Effector CD8-positive, alpha-beta T cell (primary cell): Measurements from ENCODE around the gene TOX3.

Source experiments
- DNase-seq: peaks from one replicate; lab custom pipeline; 2025; lab: John Stamatoyannopoulos, UW

The TOX3 gene

DNA sequence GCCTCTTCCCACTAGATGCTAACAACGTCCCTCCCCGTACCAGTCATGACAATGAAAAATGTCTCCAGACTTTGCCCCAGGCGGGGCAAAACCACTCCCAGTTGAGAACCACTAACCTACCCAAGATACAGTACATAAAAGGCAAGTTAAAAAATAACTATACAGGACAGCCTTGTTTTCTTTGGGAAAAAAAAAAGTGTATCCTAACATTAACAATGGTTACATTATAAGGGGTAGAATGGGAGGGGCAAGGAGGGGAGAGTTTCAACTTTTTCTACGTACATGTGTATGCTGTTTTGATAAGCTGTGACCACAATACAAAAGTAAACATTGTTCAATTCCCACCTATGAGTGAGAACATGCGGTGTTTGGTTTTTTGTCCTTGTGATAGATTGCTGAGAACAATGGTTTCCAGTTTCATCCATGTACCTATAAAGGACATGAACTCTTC, 94.9 kb downstream of the TOX3 start:
- DNase-seq, result no peak

DNA sequence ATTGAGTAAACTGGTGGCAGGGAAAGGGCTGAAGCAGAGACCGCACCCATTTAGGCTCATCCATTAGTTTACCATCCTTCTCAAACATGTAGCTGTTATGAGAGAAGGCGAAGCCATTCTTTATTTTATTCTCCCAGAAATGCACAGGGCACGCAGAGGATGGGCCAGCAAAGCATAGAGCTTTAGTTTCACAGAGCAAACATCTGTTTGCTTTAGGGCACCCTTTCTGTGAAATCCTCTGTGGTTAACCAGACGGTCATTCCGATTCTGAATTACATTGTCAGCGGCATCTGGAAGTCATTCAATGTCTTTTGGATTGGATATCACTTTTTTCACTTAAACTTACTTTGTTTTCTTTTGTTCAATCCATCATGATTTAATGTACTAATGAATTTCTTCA, 96.0 kb downstream of the TOX3 start:
- DNase-seq, result no peak

DNA sequence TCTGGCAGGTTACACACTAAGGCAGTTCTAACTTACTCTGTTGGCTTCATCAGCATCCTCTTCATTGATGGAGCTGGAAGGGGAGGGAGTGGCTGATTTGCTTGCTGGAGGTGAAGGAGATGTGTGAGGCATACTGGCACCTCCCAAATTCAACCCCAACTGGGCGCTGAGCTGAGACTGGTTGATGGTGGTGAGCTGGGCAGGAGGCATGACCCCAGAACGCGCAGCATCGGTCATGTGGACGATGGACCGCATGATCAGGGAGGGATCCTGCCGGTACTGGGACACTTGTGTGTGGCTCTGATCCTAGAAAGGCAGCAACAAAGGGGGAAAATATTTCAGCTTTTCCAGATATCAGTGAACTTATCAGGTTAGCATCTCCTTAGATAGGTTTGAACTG, 96.7 kb downstream of the TOX3 start:
- no peak for DNase-seq

DNA sequence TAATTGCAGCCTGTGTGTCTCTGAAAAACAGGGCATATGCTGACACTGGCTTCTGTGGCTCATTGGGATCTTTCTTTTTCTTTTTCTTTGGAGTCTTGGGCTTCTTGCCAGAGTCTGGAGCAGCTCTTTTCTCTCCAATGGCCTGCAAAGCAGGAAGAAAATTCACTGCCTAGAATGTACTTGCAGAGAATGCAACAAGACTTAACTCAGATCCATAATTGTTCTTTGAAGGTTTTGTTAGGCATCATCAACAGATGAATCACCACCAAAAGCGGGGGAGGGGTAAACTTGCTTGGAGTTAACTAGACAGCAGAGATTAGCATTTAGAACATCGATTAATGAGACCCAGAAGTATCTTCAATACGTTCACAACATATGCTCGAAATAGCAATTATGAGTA, 100.9 kb downstream of the TOX3 start:
- DNase-seq, result no peak

DNA sequence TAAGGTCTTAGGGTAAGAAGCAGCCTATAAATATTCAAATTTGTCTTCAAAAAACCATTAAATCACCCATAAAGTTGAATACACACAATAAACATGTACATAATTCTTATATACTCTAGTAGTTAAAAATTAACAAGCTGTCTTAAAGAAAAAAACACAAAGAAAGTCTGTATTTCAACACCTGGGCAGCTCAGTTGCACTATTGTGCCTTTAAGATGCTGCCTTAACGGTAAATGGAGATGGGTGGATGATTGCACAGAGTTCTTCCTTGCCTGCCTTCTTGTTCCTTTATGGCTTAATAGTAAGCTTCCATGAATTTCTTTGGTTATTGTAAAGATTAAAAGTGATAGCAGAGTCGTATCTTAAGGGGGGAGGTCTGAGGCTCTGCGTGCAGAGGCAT, 105.1 kb downstream of the TOX3 start:
- DNase-seq, result no peak

DNA sequence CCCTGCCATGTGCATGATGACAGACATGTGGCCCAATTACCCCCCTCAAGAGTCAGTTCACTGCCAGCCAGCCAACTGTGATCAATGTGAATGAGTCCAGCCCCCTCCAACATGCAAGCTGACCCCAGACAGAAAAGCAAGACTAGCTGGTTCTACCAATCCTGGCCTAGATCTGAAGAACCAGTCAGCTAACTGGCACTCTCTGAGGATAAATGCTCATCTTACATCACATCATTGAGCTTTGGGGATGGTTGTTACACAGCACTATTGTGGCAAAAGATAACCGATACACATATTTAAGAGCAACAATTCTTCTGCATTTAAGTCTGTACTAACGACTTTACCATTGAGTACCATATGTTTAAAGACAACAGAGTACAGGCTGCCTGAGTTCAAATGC, 106.7 kb downstream of the TOX3 start:
- no peak for DNase-seq

DNA sequence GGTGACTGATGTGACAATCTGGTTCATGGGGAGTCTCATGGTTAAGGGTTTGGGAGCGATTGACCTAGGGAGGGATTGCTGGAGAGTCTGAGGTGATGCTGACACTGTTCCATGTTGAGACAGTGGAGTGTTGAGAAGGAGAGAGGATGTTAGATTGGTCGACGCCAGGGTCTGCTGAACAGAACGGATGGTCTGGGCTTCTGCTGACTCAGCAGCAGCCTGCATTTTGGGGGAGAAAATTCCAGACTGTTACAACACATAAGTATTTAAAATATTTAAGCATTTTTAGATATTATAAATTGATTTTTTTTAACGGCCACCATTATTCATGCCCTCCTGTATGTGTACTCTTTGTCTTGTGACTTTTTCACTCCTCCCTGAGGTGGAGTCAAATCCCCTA, 107.2 kb downstream of the TOX3 start:
- no peak for DNase-seq

DNA sequence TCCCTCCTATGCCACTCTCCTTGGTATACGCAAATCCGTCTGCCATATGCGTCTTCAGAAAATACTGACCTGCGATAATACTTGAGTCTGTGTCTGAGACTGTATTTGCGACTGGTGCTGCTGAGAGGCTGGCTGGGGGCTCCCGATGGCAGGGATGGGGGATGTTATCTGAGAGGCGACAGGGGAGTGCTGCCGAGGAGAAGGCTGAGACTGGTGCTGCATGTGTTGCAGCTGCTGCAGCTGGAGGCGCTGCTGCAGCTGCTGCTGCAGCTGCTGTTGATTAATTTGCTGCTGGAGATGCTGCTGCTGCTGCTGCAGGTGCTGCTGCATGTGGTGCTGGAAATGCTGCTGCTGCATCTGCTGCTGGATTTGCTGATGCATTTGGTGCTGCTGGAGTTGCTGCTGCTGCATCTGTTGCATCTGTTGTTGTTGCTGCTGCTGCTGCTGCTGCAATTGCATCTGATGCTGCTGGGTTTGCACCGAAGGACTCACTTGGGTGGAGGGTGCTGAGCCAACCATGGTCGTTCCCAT, 107.7 kb downstream of the TOX3 start:
- DNase-seq, result no peak

DNA sequence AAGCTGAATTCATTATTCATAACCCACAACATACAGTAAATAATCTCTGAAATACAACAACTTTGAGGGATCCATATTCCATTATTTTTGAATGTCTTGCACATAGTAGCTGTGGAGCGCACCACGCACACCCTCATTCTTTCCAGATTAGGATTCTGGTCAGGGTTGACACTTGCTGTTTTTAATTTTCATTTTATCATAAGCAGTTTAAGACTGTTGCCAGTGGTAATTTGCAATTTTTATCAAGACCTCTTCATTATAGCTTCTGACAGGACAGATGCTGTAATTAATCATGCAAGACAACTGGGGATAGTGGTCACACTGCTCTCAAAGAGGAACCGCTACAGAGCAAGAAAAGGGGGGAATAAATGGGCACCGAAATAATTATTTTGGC, 109.7 kb downstream of the TOX3 start:
- DNase-seq, result no peak

DNA sequence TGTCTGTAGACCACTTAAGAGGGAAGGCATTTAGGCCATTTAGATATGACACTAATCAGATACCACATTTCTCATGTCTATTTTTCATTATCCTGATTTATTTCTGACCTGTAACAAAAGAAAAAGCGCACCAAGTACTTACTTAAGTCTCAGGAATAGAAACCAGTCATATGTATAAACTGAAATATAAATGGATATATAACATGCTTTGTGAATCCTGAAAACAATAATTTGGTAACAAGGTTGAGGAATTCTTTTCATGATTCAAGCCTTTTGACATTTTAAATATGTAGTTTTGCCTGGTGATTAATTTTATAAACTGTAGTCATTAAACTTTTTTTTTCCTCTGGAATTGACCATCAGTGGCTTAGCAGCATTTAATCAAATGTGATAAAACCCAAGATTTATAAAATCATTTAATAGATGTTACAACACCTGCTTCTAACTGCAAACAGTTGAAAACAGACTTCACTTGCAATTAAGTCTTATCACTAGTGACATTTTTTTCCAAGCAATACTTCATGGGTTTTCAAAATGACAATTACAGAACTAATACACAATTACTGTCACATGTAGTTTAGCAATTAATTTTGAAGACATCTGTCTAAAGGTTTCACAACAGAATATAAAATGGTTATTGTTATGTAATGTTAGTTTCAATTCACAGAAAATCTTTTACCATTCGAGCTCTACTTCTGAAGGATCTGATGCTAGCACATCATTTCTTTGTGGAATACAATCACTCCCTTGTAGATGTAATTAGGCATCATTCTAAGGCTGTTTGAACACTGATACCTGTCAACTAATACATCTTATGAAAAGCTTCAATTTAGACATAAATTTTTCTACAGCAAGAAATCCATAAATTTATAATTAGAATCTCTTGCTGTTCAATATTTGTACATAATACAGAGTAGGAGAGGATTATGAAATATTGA, 110.3 kb downstream of the TOX3 start:
- DNase-seq, result no peak

DNA sequence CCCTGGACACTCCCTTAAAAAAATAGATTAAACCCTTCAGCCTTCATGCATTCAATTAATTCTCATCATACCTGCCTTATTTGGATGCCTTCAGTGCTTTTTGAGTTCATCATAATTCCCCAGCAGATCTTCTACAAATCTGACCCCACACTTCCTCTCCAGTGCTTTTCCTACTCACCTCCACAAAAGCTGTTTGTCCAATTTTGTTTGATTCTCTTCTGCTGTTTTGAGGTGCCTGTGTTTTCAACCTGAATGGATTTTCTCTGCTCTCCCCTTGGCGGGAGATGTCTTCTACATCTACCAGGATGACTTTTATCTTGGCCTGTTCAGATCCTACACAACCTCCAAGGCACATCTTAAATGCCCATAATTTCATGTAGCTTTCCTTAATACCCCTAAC, 112.7 kb downstream of the TOX3 start:
- no peak for DNase-seq

DNA sequence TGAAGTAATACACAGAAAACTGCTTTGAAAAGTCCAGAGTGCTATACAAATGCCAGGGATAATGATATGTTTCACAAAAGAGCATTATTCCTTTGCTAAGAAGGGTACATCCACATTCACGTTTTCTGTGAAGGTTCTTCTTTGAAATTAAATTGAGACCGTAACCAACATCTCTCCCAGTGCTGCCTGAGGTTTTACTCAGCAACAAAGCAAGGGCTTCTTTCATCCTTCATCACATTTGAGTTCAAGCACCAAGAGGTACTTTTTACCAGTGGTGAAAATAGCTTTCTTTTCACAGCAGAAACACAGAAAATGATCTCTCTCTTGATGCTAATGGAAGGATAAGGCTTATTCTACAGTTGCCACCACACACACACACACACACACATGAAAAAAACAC, 113.3 kb downstream of the TOX3 start:
- no peak for DNase-seq

DNA sequence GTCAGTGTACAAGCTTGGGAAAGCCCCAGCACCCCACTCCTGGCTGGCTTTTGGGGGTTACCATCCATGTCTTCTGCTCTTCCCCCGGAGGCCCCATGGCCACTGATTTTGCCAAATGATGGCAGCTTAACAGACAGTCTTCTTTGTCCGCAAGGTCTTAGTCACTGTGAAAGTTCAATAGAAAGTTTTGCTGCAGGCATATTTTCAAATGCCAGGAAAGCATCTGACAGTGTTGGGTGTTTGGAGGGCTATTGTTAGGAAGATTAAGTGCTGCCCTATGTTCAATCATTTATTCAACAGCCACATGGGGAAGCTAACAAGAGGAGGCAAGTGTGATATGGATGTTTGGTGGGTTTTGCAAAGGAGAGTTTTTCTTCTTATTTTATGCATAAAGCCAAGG, 122.4 kb downstream of the TOX3 start:
- no peak for DNase-seq

DNA sequence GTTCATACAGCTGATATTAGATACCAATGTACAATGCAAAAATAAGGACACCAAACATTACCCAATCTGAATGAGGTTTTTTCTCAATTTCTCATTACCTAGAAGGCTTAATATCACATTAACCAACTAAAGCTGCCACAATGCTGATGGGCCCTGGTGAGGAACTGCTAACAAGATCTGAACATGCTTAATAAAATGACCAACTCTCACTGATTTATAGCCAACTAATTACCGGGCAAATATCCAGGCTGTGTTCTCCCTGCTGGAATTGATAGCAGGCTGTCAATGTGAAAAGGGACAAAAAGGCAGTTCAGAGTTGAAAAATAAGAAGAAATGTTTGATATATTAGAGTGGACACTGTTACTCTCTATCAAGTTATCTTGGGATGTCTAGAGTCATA, 124.6 kb downstream of the TOX3 start:
- no peak for DNase-seq

DNA sequence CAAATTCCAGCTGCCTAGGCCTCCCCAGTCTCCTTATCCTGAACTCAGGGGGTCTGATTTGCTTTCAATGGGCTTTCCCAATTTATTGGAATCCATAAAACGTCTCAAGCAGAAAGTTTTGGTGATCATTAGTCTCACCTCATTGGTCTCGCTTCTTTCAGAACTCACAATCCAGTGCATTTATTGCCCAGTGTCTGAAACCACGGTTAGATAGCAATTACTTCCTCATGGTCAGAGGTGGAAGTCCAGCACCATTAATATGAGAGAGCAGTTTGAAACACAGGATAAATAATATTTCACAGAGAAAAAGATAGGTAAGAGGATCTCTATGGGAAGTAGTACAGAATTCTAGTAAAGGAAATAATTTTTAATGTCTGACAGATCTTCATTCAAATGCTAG, 128.7 kb downstream of the TOX3 start:
- no peak for DNase-seq

DNA sequence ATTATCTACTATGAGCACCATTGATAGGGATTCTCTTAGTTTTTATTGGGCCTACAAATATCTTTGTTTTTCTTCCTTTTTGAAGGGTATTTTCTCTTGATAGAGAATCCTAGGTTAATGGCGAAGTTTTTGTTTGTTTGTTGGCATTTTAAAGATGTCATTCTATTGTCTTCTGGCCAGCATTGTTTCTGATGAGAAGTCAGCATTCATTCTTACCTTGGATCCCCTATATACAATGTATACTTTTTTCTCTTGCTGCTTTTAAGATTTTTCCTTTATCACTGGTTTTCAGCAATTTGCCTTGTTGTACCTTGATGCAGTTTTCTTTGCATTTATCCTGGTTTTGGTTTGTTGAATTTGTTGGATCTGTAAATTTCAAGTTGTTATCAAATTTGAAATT, 130.1 kb downstream of the TOX3 start:
- DNase-seq, result no peak

DNA sequence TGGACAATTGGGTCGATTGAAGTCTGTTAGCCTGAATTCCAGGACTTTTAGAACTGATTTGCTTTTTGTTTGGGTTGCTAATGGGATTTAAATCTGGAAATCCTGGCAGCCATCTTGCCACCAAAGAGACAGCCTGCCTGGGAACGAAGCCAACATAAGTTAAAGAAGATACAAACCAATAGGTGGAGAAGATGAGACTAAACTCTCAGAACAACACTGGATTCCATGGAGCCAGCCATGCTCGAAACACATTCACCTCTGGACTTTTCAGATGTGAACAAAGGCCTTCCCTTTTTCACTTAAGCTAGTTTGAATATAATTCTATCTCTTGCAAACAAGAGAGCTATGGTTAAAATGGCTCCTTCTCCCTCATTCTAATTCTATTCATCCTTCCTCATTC, 135.9 kb downstream of the TOX3 start:
- DNase-seq, result no peak

DNA sequence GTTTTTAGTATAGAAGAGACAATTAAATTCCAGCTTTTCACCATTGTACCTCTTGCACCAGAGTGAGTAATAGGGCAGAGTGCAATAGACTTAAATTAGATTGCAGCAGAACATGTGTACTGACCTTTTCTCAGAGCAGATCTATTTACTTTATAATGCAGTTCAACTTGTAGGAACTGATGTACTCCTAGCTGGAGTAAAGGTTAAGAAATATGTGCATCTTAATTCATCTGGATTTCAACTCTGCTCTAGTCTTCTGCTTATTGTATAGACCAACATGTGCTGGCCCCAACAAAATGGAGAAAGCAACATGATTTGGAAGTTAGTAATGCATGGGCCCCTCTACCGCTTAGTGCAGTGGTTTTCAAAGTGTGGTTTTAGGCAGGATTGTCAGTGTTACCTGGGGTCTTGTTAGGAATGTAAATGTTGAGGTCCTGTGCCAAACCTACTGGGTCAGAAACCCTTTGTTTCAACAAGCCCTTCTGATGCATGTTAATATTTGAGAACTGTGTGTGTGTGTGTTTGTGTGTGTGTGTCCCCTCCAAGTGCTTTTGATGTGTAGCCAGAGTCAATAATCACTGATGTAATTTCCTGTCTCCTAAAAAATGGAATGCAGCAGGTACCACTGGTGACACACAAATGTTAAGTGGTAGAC, 138.6 kb downstream of the TOX3 start:
- DNase-seq, result no peak

DNA sequence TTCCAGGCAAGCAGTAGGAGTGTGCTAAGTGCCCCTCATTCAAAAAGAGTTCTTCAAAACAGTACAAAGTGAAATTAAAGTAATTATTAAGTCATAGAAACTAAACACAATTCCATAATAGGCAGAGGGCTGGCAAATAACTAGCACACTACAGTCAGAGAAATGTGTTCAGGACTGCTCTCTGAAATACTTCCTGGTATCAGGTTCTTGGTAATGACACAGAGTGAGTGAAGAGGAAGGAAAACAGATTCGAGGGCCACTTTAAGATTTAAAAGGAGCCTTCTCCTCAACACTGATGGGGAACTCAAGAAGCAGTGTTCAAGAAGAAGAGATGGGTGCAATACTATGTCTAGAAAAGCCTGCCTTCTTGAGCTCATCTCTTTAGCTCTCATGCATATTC, 139.2 kb downstream of the TOX3 start:
- no peak for DNase-seq

DNA sequence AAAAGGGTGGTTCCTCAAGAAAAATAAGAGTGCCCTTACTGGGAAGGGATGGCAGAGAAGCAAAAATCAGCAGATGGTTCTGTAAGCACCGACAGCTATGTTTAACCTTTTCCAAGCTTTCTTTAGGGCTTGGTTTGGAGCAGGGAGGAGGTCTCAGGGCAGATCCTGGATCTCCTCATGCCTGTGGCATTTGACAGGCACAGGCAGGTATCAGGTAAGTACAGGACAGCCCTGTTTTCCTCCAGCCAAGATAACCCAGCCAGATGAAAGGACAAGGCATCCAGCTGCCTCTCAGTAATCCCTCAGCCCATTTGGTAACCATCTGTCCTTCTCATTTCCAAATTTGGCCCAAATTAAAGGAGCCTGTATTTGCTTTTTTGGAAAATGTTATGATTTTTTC, 141.5 kb downstream of the TOX3 start:
- DNase-seq, result no peak

DNA sequence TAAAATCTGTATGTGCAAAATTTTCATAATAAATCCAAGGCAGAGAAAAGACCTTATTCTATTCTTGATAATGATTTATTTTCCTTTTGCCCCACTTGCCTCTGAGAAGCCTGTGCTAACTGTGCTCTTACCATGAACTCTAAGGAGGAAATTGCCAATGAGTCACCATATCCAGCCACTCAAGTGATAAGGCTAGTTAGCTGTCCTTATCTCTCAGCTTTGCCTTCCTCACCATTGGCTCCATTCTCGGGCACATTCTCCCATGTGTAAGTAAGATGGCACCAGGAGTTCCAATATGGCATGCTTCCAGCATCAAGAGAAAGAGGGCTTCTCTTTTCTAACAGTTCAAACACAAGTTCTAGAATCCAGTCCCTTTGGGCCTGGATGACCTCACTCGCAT, 142.4 kb downstream of the TOX3 start:
- DNase-seq, result no peak

DNA sequence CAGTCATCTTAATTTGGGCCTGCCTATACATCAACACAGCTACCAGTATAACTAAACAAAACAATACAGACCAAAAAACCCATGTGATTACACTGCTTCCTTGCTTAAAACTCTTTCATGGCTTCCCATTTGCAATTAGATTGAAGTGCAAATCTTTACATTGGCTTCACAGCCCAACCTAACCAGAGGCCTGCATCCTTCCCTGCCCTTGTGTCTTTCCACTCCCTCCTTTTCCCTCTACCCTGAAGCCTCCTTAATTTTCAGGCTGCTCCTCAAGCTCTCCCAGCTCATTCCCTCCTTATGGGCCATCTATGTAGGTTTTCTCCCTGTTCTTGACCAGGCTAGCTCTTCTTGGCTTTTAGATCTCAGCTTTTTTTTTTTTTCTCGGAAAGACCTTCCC, 147.8 kb downstream of the TOX3 start:
- no peak for DNase-seq

DNA sequence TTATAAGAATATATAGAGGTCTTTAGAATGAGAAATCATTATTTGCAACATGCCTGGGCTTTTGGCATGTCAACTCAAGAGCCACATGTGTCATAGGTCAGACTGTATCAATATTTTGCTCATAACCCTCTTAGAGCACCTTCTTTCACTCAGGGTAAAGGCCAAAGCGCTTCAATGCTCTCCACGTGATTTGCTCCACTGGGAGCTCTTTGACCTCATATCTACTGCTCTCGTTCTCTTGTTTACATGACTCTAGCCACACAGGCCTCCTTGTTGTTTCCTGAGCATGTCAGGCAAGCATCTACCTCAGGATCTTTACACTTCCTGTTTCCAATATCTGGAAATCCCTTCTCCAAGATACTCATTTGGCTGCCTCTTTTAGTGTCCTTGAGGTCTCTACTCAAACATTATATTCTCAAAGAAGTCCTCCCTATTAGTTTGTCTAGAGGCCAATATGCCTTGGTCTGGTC, 148.4 kb downstream of the TOX3 start:
- no peak for DNase-seq
